PC-9 (cell line): ENCODE results near the gene CORIN.

Experiments
- EZH2 ChIP-seq: fragments of 200-600 bp; sonication (generic); IDR thresholded peaks from 2 replicates; pipeline ENCODE4 v1.8.0; 2017; ENCODE audit warnings: antibody characterized with exemption, low read depth
- TF ChIP-seq, protein P1 (sequence below): fragments of 200-600 bp; sonication (generic); conservative IDR thresholded peaks from 2 replicates; pipeline ENCODE4 v1.6.1; 2017; ENCODE audit warnings: mixed run types, antibody characterized with exemption, mild to moderate bottlenecking, moderate library complexity

- TF ChIP-seq, protein P1, sequence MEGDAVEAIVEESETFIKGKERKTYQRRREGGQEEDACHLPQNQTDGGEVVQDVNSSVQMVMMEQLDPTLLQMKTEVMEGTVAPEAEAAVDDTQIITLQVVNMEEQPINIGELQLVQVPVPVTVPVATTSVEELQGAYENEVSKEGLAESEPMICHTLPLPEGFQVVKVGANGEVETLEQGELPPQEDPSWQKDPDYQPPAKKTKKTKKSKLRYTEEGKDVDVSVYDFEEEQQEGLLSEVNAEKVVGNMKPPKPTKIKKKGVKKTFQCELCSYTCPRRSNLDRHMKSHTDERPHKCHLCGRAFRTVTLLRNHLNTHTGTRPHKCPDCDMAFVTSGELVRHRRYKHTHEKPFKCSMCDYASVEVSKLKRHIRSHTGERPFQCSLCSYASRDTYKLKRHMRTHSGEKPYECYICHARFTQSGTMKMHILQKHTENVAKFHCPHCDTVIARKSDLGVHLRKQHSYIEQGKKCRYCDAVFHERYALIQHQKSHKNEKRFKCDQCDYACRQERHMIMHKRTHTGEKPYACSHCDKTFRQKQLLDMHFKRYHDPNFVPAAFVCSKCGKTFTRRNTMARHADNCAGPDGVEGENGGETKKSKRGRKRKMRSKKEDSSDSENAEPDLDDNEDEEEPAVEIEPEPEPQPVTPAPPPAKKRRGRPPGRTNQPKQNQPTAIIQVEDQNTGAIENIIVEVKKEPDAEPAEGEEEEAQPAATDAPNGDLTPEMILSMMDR, result no peak
- TF ChIP-seq EZH2, result no peak
Measured at GRCh38 chr4:47711646-47712045, 126.2 kb downstream of the CORIN start.
